ENCODE results near the gene MRPS22. TPM values are rescaled to one million over a fixed set of nuclear protein-coding genes. Genes with fewer than 3 reads are reported as not detected.
"Not testable (repeated sequence)": the region's sequence is repeated elsewhere in the genome, so short reads cannot be mapped to it uniquely, and the experiment has no call there.

Gene MRPS22
- total RNA-seq, 1 donor from 2014 or later, result 29.9 TPM

DNA sequence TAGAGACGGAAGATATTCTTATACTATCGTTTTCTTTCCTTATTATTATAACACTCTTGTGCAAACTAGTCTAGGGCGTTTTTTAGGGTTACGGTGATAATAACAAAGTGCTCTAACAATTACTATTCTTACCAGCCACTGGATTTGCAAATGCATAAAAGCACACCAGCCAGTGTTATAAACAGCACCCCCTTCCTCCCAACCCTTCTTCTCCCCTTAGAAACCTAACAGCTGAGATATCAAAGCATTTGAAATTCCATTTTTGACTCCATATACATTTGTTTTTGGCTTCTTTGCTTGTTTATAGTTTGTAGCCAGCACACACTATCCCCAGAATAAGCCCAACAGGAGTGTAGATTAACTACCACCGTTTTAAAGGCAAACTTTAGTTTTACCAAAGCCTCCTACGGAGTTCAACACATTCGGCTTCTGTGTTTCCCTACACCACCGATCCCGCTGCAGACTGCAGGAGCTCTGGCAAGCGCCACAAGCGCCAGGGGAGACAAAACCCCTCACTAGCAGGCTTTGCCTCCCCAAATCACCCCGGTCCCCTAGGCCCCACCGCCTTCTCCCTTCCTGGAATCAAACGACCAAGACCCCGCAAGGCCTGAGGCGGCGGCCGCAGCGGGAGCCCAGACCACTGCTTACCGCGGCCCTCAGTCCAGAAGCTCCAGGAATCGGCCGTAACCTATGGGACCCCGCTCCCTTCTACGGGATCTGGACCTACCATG lies 45.2 kb downstream of the MRPS22 start:
- peak; percentile 42 for ATAC-seq
- no peak for DNase-seq (ENCODE audit: low spot score)

- DNase-seq (ENCODE audit: low spot score), result peak; percentile 100
- peak; percentile 97 for ATAC-seq
Measured at GRCh38 chr3:139389552-139390368, 45.9 kb downstream of the MRPS22 start, which contains the start of gene COPB2. Gene COPB2, minus strand, starts transcription at chr3:139389647. Its CDS starts 97 bp downstream, at chr3:139389550.

- no peak for DNase-seq (ENCODE audit: low spot score)
Measured at GRCh38 chr3:139394116-139394515, 50.3 kb downstream of the MRPS22 start.

DNA sequence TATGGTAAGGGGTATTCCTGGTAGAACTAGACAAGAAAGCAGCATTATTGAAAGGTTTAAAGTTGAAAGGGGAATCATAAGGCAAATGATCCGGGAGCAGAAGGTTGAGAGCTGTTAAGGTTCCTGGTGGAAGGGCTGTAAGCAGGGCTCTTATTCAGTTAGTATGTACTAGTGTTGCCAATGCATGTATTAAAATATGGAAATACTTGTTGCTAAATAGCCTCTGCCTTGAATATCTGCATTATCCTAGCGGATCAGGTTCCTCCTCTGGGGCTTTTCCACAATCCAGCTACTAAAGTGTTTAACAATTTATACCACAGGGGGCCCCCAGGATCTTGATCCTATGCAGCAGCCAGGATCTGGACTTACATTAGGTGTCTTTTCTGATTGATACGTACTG lies 52.9 kb downstream of the MRPS22 start:
- ATAC-seq (no peak), DNase-seq (ENCODE audit: low spot score) (no peak)

More at GRCh38 chr3:139394116-139394515, 50.3 kb downstream of the MRPS22 start:
- ATAC-seq, result no peak

DNA sequence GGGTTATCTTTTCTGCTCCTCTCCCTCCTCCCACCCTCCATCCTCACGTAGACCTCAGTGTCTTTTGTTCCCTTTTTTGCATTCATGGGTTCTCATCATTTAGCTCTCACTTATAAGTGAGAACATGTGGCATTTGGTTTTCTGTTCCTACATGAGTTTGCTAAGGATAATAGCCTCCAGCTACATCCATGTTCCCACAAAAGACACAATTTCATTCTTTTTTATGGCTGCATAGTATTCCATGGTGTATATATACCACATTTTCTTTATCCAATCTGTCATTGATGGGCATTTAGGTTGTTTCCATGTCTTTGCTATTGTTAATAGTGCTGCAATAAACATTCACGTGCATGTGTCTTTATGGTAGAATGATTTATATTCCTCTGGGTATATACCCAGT lies 57.3 kb downstream of the MRPS22 start:
- not testable (repeated sequence) for ATAC-seq

More for the DNA sequence above, 57.3 kb downstream of the MRPS22 start:
- DNase-seq (ENCODE audit: low spot score), result not testable (repeated sequence)

Other genes with a start within 250 kb of the MRPS22 start
- gene COPB2, start 45.6 kb downstream of the MRPS22 start, total RNA-seq, result 60.0 TPM
- not detected for gene RBP2, start 132.5 kb downstream of the MRPS22 start, total RNA-seq
- gene RBP1, start 195.7 kb downstream of the MRPS22 start, total RNA-seq, result 29.8 TPM